ENCODE measurements around the gene KDM2A.

Gene KDM2A

DNA sequence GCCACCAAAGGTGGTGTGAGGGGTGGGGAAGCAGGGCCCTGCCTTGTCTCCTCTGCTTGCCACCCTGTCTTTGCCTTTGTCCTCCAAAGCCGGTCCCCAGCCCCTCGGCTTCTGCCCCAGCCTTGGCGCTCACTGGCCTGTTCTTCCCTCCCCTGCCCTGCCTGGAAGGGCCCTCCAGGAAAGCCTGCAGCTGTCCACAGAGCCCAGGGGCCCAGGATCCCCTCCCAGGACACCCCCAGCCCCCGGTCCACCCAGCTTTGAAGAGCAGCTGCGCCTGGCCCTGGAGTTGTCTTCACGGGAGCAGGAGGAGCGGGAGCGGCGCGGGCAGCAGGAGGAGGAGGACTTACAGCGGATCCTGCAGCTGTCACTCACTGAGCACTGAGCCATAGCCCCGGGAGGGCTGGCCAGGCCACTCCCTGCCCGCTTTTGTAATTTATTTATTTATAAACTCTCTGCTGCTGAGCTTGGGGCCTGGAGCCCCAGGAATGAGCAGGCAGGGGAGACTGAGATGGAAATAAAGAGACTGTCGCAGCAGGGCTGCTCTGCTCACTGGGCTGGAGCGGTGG lies 183.0 kb downstream of the KDM2A start:
- no peak for DNase-seq (ENCODE audit: low spot score)

DNA sequence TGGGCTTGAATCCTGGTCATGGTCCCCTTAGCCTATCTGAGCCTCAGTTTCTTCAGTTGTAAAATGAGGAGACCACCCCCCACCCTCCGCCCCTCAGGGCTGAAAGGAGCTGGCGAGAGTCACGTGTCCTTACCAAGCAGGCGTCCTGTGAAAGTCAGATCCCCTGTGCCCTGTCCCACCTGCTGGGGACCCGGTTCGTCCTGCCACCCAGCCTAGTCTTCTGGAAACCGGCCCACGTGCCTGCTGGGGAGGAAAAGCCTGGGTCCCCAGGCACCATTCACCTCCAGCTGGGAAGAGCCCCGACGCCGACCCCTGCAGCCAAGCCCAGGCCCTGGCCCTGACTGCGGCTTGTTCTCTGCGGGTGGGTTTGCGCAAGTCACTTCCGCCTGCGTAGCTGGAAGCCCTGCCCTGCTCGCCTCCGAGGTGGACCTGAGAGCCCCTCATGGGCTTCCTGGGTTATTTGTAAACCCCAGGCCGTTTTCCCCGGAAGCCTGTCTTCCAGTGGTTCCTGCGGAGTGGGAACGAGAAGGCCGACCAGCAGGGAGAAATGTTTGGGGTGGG lies 183.6 kb downstream of the KDM2A start:
- no peak for DNase-seq (ENCODE audit: low spot score)

DNA sequence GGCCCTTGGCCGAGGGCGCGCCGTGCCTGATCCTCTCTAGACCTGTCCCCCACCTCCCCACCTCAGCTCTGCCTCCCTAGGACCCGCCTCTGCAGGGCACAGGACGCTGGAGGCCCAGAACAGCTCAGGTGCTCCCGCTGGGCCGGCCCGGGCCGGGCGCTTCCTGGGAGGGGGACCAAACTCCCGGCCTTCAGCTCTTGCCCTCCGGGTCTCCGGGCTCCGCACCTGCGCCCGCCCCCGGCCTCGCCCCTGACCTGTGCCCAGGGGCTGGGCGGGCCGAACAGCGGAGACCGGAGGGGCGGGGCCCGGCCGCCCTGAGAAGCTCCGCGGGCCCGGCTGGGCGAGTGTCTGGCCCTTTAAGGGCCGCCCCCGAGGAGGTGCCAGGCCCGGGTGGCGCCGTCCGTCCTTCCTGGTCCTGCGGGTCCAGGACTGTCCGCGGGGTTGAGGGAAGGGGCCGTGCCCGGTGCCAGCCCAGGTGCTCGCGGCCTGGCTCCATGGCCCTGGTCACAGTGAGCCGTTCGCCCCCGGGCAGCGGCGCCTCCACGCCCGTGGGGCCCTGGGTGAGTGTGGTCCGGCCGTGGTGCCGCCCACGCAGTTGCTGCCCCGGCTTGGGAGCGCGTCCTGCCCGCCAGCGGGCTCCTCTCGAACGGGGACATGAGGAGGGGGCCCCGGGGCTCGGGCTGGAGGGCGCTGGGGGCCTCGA lies 184.2 kb downstream of the KDM2A start, which contains the start of gene SSH3:
Gene SSH3 (plus strand): TSS at position 399 of the 703 bp plus-strand sequence. CDS start 96 bp downstream, at position 495.
- no peak for DNase-seq (ENCODE audit: low spot score)

DNA sequence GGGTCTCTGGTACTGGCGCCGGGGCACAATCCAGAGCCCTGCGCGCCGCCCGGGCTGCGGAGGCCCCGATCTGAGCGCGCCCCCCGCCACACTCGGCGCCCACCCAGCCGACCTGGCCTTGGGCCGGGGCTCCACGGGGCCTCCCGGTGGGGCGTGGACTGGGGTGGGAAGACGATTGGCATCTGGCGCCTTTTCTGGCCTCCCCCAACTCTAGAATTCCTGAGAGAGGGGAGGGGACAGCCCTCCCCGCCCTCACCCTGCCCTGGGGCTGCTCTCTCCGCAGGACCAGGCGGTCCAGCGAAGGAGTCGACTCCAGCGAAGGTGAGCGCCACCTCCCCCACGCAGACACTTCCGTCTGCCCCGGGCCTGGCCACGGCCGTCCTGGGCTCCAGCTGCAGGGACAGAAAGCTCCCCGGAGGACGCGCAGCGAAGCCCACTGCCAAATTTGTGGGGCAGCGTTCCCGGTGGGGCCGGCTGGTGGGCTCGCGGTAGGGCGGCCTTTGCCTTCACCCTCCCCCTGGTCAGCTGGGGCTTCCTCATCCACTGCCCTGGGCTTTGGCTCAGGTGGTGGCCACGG lies 184.9 kb downstream of the KDM2A start:
- no peak for DNase-seq (ENCODE audit: low spot score)

DNA sequence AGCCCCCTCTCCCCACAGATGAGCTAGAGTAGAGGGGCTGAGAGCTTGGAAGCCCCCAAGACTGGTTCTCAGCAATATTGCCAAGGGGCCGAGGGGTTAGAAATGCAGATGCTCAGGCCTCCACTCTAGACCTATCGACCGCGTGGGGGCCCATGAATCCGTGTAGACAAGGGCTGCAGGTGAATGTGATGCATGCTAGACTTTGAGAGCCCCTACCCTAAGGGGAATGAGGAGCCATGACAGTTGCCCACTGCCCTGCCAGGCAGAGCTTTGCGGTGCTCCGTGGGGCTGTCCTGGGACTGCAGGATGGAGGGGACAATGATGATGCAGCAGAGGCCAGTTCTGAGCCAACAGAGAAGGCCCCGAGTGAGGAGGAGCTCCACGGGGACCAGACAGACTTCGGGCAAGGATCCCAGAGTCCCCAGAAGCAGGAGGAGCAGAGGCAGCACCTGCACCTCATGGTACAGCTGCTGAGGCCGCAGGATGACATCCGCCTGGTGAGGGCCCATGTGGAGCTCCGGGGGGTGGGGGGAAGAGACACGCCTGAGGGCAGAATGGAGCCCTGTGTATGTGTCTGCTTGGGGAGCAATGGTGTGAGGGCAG lies 185.5 kb downstream of the KDM2A start:
- DNase-seq (ENCODE audit: low spot score), result no peak

DNA sequence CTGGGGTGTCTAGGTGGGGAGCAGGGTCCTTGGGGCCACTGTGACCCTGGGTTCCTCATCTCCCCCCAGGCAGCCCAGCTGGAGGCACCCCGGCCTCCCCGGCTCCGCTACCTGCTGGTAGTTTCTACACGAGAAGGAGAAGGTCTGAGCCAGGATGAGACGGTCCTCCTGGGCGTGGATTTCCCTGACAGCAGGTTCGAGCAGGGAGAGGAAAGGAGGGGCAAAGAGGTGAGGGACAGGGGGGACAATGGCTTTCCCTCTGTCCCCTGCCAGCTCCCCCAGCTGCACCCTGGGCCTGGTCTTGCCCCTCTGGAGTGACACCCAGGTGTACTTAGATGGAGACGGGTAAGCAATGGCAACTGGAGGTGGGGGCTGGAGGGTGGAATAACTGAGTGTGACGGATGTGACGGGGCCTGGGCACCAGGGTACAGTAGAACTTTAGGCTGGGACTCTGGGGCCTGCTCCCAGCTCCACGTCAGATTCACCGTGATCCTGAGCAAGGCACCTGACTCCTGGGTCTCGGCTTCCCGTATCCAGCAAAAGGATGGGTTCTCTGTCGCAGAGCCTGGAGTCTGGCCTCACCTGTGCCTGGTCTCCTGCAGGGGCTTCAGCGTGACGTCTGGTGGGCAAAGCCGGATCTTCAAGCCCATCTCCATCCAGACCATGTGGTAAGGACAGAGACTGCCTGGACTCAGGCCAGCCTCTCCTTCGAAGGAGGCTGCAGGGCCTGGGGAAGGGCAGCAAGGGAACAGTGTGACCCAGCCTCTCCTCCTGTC lies 187.9 kb downstream of the KDM2A start:
- DNase-seq (ENCODE audit: low spot score), result no peak

DNA sequence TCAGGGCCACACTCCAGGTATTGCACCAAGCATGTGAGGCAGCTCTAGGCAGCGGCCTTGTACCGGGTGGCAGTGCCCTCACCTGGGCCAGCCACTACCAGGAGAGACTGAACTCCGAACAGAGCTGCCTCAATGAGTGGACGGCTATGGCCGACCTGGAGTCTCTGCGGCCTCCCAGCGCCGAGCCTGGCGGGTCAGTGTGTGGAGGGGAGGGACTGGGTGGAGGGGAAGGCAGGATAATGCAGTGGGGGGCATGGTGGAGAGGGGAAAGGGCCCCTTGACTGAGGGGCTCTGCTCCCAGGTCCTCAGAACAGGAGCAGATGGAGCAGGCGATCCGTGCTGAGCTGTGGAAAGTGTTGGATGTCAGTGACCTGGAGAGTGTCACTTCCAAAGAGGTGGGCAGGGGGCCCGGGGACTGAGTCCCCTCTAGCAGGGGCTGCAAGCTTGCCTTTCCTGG lies 188.5 kb downstream of the KDM2A start:
- DNase-seq (ENCODE audit: low spot score), result no peak
